GM12864 (cell line): ENCODE measurements around the gene MCTP2.
"Not testable (repeated sequence)": the region's sequence is repeated elsewhere in the genome, so short reads cannot be mapped to it uniquely, and the experiment has no call there.

Experiments used
- DNase-seq: peaks from one replicate; pipeline ENCODE4 v3.0.0-alpha.2; 2011; ENCODE audit warnings: low read depth
- H3K4me3 ChIP-seq: 2 replicates; pipeline ENCODE4 v1.5.1; 2011; ENCODE audit warnings: mild to moderate bottlenecking, low read depth, low read length, control low read depth
- CTCF ChIP-seq: IDR thresholded peaks from 2 replicates; pipeline ENCODE4 v1.5.1; 2011; ENCODE audit warnings: low read depth, mild to moderate bottlenecking, moderate library complexity, low read length, control low read depth, inconsistent platforms; ENCODE audit errors: missing control alignments

MCTP2 gene

GRCh38 chr15:94493176-94493575 lies 261.8 kb downstream of the MCTP2 start:
- H3K4me3 ChIP-seq: no peak overlapping the region
- TF ChIP-seq CTCF: no peak
- no peak for DNase-seq

- H3K4me3 ChIP-seq, DNase-seq: not testable (repeated sequence)
These were observed 262.2 kb downstream of the MCTP2 start for GRCh38 chr15:94493586-94493985.

- TF ChIP-seq CTCF: no peak
- DNase-seq: no peak
- no peak overlapping the region for H3K4me3 ChIP-seq
These were observed 263.4 kb downstream of the MCTP2 start for GRCh38 chr15:94494732-94495131.

GRCh38 chr15:94503293-94503692 lies 271.9 kb downstream of the MCTP2 start:
- no peak overlapping the region for H3K4me3 ChIP-seq
- no peak for TF ChIP-seq CTCF
- DNase-seq: no peak

DNA sequence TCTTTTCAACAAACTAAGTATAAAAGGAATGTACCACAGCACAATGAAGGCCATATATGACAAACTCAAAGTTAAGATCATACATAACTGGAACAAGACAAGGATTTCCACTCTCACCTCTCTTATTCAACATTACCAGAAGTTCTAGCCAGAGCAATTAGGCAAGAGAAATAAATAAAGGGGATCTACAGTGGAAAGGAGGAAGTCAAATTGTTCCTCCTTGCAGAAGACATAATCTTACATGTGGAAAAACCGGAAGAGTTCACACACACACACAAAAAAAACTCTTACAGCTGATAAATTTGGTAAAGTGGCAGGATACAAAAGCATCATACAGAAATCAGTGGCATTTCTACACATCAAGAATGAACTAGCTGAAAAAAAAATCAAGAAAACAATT lies 277.9 kb downstream of the MCTP2 start:
- no peak overlapping the region for H3K4me3 ChIP-seq
- DNase-seq: no peak

GRCh38 chr15:94522125-94522524 lies 290.8 kb downstream of the MCTP2 start:
- TF ChIP-seq CTCF: no peak
- H3K4me3 ChIP-seq: no peak overlapping the region
- no peak for DNase-seq

More for the DNA sequence above, 277.9 kb downstream of the MCTP2 start:
- TF ChIP-seq CTCF: no peak

DNA sequence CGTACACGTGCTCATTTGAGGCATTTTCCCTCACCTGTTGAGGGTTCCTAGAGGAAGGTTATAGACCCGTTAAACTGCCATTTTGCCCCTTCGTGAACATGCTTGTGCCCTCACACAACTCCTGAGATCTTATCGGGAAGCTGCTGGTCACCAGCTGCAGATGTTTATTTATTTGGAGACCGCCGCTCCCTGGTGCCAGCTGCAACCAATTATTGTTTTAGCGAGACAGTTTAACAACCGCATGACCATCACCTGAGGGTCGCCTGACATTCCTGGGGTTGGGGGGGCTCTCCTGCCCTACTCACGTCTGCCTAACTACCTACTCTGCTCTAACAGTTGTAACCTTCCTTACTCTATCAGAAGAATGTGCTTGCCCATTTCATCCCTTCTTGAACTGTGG lies 292.5 kb downstream of the MCTP2 start:
- TF ChIP-seq CTCF: no peak
- no peak overlapping the region for H3K4me3 ChIP-seq
- no peak for DNase-seq

GRCh38 chr15:94524565-94524964 lies 293.2 kb downstream of the MCTP2 start:
- no peak for TF ChIP-seq CTCF
- H3K4me3 ChIP-seq: no peak overlapping the region
- no peak for DNase-seq
